H4 (cell line): ENCODE results near the gene ADGRL3. TPM values are rescaled to one million over a fixed set of nuclear protein-coding genes. Genes with fewer than 3 reads are reported as not detected.
"Not testable (repeated sequence)": the region's sequence is repeated elsewhere in the genome, so short reads cannot be mapped to it uniquely, and the experiment has no call there.

ENCODE experiments used
- DNase-seq: peaks from one replicate; pipeline ENCODE4 v3.0.0-alpha.2; 2015; ENCODE audit warnings: low spot score
- total RNA-seq: library from RNA; depleted of rRNA; stranded (reverse); fragments of >200 nt; shearing (Covaris generic); gene quantifications from 2 replicates; pipeline ENCODE4 v1.2.3, GENCODE V29; 2014

The ADGRL3 gene
- total RNA-seq, 1 experiment from 2014 or later, result not detected

DNA sequence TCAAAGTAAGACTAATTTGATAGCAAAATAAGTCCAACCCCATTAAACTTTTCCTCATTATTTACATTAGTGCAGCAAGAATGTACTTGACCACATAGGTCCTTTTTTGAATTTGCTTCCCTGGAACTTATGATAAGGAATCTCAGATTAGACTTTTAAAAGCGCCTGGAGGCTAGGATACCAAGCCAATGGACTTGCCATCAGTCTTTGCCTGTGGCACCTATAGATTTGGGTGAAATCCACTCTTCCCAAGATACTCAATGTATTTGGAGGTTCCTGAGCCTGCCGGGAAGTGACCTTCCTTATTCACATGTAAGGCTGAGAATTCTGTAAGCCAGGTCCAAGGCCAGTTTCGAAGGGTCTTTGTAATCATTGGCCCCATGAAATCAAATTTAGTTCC is 553.6 kb downstream of the ADGRL3 start:
- DNase-seq, result no peak

GRCh38 chr4:61756937-61757336 is 556.8 kb downstream of the ADGRL3 start:
- not testable (repeated sequence) for DNase-seq

- DNase-seq, result not testable (repeated sequence)
Measured at GRCh38 chr4:61757983-61758382, 557.9 kb downstream of the ADGRL3 start.

GRCh38 chr4:61758596-61758995 is 558.5 kb downstream of the ADGRL3 start:
- not testable (repeated sequence) for DNase-seq

DNA sequence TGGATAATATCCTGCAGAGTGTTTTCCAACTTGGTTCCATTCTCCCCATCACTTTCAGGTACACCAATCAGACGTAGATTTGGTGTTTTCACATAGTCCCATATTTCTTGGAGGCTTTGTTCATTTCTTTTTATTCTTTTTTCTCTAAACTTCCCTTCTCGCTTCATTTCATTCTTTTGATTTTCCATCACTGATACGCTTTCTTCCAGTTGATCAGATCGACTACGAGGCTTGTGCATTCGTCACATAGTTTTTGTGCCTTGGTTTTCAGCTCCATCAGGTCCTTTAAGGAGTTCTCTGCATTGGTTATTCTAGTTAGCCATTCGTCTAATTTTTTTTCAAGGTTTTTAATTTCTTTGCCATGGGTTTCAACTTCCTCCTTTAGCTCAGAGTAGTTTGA is 559.1 kb downstream of the ADGRL3 start:
- DNase-seq, result not testable (repeated sequence)

DNA sequence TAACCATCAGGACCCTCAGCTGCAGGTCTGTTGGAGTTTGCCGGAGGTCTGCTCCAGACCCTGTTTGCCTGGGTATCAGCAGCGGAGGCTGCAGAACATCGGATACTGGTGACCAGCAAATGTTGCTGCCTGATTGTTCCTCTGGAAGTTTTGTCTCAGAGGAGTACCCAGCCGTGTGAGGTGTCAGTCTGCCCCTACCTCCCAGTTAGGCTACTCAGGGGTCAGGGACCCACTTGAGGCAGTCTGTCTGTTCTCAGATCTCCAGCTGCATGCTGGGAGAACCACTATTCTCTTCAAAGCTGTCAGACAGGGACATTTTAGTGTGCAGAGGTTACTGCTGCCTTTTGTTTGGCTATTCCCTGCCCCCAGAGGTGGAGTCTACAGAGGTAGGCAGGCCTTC is 559.8 kb downstream of the ADGRL3 start:
- not testable (repeated sequence) for DNase-seq

GRCh38 chr4:61760820-61761219 is 560.7 kb downstream of the ADGRL3 start:
- DNase-seq, result no peak

DNA sequence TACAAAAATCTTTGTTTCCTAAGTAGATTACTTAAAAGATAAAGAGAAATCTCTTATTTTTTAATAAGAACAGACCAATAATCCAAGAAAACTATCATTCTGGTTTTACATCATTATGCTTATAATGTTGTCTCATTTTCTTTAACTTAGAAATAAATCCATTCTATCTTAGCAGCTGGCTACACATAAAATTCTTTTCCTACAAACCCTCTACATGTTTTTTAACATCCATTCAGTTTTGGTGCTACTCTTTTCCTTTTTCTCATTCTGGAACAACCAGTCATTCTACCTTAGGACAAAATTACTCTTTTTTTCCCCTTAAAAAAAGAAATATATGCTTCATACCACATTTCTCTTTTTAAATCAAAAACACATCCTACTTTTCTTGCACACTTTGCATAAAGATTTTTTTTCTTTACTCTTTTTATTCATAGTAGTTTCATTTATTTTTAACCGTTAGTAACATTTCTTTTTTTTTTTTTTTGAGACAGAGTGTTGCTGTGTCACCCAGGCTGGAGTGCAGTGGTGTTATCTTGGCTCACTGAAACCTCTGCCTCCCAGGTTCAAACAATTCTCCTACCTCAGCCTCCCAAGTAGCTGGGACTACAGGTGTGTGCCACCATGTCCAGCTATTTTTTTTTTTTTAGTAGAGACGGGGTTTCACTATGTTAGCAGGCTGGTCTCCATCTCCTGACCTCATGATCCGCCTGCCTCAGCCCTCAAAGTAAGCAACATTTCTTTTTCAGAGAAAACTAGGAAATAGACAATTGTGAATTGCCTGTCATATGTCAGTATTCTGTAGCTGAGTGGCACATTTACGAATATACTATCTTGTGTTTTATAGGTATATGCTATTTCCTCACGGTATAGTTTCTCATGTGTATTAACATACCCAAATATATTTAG is 562.8 kb downstream of the ADGRL3 start:
- DNase-seq, result no peak

- no peak for DNase-seq
Measured at GRCh38 chr4:61763682-61764081, 563.6 kb downstream of the ADGRL3 start.

GRCh38 chr4:61764090-61764489 is 564.0 kb downstream of the ADGRL3 start:
- DNase-seq, result not testable (repeated sequence)

- DNase-seq, result not testable (repeated sequence)
Measured at GRCh38 chr4:61769444-61770167, 569.5 kb downstream of the ADGRL3 start.

DNA sequence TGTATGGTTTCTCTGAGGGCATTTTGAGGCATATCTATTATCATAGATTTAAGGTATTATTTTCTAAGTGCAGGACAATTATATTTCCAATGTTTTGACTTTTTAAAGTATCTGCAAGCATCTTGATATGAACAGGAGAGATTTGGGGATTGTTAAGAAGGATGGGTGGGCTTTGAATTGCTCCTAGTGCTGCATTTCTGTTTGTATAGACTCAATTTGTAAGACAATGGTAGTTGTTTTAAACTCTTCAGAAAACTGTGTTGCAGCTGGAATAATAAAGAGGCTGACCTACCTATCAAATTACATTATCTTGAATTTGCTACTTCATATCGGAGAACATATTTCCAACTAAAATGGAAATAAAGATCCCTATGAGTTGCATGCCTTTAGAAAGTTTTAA is 570.3 kb downstream of the ADGRL3 start:
- DNase-seq, result no peak

GRCh38 chr4:61771056-61771455 is 570.9 kb downstream of the ADGRL3 start:
- DNase-seq, result no peak

DNA sequence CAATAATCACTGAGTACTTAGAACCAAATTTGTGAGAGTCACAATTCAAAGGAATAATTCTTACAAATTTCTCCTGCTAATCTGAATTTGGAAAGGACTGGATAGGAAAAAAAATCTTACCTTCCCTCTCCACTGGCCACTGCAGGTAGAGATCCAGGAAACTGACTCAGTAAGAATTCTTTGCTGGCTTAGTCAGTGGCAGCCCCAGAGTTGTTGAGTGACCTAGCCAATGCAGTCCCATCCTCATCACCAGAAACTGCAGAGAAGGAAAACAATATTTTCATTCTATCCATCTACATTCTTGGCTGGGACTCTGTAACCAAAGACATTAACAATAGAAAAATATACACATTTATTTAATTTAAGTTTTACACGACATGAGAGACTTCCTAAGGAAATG is 572.0 kb downstream of the ADGRL3 start:
- no peak for DNase-seq

DNA sequence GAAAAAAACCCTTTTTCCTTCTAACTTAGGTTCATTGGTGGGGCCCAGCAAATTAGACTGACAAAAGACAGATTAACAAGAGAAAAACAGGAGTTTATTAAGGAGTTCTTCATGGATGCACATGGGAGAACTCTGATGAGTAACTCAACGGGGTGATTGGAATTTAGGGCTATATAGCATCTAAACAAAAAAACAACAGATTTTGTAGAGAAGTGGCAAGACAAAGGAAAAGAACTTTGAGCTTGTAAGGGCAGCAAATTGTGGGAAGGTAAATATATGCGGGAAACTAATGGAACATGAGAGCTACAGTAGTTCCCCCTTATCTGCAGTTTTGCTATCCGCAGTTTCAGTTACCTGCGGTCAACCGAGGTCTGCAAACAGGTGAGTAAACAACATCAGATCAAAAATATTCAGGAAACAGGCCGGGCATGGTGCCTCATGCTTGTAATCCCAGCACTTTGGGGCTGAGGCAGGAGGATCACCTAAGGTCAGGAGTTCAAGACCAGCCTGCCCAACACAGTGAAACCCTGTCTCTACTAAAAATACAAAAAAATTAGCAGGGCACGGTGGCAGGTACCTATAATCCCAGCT is 573.6 kb downstream of the ADGRL3 start:
- no peak for DNase-seq

DNA sequence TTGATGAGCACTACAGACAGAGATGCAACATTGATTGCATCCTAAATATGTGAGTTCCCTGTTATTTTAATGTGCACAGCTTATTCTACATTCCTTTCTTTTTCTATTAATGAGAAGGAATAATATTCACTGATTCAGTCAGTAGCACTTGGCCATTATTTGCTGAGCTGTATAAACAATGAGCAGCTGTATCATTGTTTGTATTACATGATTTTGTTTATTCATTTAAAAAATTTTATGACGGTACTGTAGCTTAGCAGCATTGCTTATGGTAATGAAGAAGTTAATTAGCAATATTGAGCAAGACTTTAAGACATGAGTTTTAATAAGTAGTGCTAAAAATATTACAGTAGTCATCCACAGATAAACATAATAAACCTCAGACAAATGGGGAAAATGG is 582.0 kb downstream of the ADGRL3 start:
- DNase-seq, result no peak

- no peak for DNase-seq
Measured at GRCh38 chr4:61783050-61783449, 582.9 kb downstream of the ADGRL3 start.

- no peak for DNase-seq
Measured at GRCh38 chr4:61785761-61786160, 585.6 kb downstream of the ADGRL3 start.

DNA sequence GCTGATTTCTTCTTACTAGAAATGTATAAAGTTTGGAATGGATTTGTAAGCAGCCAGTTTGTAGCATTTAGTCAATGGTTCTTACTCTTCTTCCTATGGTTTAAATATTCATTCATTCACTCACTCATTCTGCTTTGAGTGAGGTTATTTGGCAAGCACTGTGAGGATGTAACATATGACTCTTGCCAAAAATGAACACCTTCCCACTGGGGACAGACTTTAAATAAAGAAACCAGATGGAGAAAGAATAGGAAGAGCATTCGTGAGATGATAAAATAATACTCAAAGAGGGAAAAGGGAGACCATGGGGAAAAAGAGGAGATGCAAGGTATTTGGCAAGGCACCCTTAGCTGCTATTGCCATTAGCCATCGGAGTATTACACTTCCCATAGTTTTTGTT is 586.1 kb downstream of the ADGRL3 start:
- no peak for DNase-seq

GRCh38 chr4:61795998-61796397 is 595.9 kb downstream of the ADGRL3 start:
- DNase-seq, result no peak

DNA sequence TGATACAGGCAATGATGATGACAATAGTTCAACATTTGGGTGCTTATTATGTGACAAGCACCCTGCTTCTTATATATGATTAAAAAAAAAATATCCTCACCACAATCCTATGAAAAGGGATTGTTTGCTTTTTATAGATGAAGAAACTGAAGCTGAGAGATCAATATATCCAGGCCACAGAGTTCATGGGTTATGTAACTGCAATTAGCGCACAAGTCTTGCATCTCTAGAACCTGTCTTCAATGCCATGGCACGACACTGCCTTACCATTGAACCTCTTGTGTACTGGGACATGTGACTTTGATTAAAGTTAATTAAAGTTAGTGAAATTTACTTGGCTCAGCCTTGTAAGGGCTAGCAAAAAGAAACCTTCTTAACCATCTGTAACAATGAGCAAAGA is 599.7 kb downstream of the ADGRL3 start:
- no peak for DNase-seq

- no peak for DNase-seq
Measured at GRCh38 chr4:61805227-61805626, 605.1 kb downstream of the ADGRL3 start.

GRCh38 chr4:61805979-61806378 is 605.9 kb downstream of the ADGRL3 start:
- DNase-seq, result no peak
